HG02981 (cell line): ENCODE results near the gene RPS6KA3.
A peak's percentile ranks its signal among the peaks of the same experiment; 100 is the strongest.

ENCODE experiments used
- ATAC-seq: cut with Tn5 transposase; IDR thresholded peaks from one replicate; pipeline ENCODE4 v1.9.1; 2021; ENCODE audit warnings: mild to moderate bottlenecking, moderate library complexity; ENCODE audit not compliant: unreplicated experiment

Gene RPS6KA3

DNA sequence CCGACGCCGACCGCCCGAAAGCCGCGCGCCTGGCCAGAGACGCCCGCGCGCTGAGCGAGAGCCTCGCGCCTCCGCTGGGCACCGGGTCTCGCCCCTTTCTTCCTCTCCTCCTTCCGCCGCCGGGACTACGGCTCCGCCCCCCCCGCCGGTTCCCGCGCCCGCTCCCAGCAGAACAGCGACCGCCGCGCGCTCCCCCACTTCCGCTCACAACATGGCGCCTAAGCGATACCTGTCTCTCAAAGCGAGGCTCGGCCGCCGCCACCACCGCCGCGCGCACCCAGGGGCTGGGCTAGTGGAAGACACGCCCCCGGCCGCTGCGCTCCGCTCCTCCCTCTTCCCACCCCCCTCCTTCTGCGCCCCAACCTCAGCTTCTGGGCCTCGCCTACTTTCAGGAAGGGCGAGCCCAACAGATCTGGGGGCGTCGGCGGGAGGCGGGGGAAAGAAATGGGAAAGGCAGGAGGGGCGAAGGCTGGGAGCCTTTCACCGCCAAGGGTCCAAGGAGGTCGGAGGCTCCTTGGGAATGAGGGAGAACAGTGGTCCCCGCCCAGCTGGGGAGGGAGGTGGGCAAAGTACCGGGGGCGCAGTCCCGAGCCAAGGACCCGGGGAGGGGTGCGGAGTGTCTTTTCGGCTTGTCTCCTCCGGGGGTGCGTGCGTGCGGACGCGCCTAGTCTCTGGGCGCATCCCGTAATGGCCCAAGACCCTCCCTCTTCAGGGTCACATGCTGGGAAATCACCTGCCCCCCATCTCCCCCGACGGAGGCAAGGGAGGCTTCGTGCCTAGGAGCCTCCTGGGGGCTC is at the start of gene RPS6KA3:
TSS of gene RPS6KA3 (minus strand) at position 100 of the 797 bp plus-strand sequence. CDS start 277 bp downstream, outside the sequence.
- ATAC-seq, result peak; percentile 80

GRCh38 chrX:20315140-20315539 is 48.4 kb upstream of the RPS6KA3 start:
- peak; percentile 83 for ATAC-seq

GRCh38 chrX:20313899-20314298 is 47.2 kb upstream of the RPS6KA3 start:
- ATAC-seq, result no peak

GRCh38 chrX:20312018-20312417 is 45.3 kb upstream of the RPS6KA3 start:
- ATAC-seq, result no peak

- ATAC-seq, result no peak
These were observed 44.8 kb upstream of the RPS6KA3 start for GRCh38 chrX:20311505-20311904.

DNA sequence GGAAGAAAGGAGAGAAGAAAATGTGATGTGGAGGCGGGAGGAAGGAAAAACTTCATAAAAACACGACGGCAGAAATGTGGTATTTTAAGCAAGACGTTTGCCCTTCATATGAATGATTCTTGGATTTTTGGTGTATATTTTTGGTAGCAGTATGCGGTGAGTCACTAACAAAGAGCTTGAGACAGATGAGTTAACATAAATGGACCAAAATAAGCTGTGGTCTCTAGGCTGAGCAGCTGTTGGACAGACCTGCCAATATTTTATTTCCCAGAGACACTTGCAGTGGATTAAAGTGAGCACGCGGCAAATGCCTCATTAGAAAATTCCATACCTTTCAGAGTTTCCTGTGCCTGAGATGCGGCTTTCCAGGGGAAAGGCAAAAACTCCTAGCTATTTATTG is 43.1 kb upstream of the RPS6KA3 start:
- ATAC-seq, result no peak

GRCh38 chrX:20306668-20307067 is 40.0 kb upstream of the RPS6KA3 start:
- ATAC-seq, result no peak

- no peak for ATAC-seq
These were observed 34.1 kb upstream of the RPS6KA3 start for GRCh38 chrX:20300822-20301221.

GRCh38 chrX:20294957-20295356 is 28.2 kb upstream of the RPS6KA3 start:
- no peak for ATAC-seq

DNA sequence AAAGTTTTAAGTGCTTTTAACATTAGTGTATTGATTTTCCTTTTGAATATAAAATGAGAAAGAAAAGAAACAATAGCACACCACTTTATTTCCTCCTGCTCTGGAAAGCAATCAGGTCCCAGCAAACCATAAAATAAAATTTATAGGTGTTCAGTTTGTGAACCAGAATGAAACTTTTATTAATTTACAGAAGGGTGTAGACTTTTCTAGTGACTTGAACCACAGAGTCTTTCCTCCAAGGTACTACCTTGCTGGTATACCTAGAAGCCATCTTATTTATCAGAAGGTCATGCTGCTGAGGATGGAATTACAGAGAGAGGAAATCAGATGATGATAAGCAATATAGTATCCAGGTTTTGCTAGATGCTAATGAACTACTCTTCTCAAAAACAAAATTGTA is 27.6 kb upstream of the RPS6KA3 start:
- no peak for ATAC-seq

DNA sequence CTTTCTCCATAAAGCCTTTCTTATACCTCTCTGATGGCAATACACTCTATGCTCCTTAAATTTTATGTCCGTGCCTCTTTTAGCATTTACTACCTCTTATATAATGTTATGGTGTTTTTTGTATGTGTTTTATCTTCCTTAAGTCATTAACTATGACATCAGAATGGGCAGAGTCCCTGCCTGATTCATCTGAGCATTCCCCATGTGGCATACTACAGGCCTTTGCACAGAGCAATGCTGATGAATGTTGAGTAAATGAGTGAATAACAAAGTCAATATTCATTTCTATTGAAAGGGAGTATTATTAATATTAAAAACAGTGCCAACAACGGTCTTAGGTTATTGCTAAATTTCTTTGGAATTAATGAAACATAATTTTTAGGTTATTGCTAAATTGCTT is 18.8 kb upstream of the RPS6KA3 start:
- ATAC-seq, result no peak

DNA sequence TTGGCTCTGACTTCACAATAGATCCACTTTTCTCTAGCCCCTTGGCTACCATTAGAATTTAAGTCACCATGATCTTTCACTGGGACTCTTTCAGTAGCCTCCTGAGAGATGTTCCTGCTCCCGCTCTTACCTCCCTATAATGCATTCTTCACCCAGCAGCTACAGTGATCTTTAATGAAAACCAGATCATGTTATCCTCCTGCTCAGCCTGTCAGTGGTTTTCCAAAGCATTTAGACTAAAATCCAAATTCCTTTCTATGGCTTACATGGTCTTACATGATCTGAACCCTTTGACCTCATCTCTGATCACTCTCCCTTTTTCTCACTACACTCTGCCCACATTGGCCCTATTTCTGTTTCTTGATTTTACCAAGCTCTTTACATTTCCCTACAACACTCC is 18.3 kb upstream of the RPS6KA3 start:
- no peak for ATAC-seq

GRCh38 chrX:20284444-20284843 is 17.7 kb upstream of the RPS6KA3 start:
- ATAC-seq, result no peak

- no peak for ATAC-seq
These were observed 14.2 kb upstream of the RPS6KA3 start for GRCh38 chrX:20280938-20281337.

GRCh38 chrX:20274121-20274520 is 7.4 kb upstream of the RPS6KA3 start:
- no peak for ATAC-seq

DNA sequence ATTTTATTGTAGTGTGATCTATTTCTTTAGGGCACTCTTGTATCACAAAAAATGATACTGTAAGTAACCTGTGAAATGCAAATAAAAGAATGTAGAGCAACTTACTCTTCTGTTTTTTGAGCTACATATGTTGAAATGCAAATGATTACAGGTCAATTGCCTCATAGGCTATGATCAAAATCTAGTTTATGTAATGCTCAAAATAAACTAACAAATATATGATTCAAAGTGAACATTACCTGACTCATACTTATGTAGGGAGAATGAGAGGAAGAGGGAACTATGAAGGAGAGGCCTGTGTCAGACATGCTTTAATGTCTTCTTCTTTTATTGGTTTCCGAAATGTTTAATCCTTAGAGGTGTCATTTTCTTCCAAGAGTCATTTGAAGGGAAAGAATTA is 5.0 kb upstream of the RPS6KA3 start:
- ATAC-seq, result no peak

DNA sequence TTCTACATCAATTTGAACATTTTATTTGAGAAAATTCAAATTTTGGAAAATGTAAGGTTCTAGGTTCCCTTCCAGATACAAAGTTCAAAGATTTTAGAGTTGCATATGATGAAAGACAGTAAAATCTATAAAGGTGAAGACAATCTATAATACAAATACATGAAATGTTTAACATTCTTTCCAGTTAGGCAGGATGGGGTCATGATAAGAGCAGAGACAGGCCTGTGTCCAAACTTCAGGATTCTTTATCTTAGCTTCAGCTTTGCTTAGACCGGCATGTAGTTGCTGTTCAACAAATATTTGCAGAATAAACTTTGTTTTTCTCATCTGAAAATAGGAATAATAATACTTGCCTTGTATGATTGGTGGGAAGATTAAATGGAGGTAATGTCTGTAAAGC is 4.5 kb upstream of the RPS6KA3 start:
- ATAC-seq, result no peak

DNA sequence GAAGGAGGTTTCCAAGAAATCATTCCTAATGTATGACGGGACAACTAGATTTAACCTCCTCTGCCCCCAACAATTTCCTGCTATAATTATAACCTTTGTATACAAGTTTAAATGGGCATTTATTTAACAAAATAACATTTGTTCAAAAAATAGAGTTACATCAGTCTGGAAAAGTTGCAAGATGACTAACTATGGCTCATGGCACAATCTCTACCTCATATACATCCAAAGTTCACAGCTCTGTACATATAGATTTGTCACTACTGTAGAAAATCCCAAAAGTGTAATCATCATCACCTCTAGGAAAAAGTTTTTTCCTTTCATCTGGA is 3.8 kb upstream of the RPS6KA3 start:
- no peak for ATAC-seq

- no peak for ATAC-seq
These were observed 3.3 kb upstream of the RPS6KA3 start for GRCh38 chrX:20269848-20270561.

GRCh38 chrX:20267931-20268701 is 1.4 kb upstream of the RPS6KA3 start:
- ATAC-seq, result no peak

DNA sequence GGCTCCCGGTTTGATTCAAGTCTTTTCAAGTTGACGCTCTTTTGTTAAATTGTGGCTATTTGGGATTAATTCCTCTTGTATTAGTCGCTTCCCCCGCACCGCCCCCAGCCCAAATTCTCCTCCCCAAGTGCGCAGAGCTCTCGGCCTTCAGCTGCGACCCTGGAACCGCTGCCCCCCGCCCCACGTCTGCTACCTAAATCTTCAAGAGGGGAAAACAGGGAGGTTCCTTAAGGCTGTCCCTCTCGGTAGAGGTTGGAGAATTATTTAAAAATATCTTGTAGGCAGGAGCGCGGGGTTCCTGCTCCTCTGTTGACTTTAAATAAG is 860 bp upstream of the RPS6KA3 start:
- ATAC-seq, result no peak
